Esophagus muscularis mucosa (tissue), 4 donors: ENCODE data around the gene DCX.

Experiments
- CTCF ChIP-seq, 3 experiments: fragments of 200-600 bp in 2 of 3; fragments of 450-650 bp in 1 of 3; sonication (generic) in 2 of 3; IDR thresholded peaks; one replicate each; pipeline ENCODE4 v1.5.1; 2017 to 2019; ENCODE audit warnings: antibody characterized with exemption in 3 of 3, mild to moderate bottlenecking in 2 of 3, moderate library complexity in 1 of 3
- EP300 ChIP-seq: sonication (generic); formaldehyde crosslinking; IDR thresholded peaks from one replicate; pipeline ENCODE4 v1.6.1; 2017; ENCODE audit warnings: antibody characterized with exemption
- POLR2A ChIP-seq: fragments of 450-650 bp; IDR thresholded peaks from one replicate; pipeline ENCODE4 v1.6.1; 2017; ENCODE audit warnings: antibody characterized with exemption, moderate library complexity, mild to moderate bottlenecking, low read depth
- POLR2AphosphoS5 ChIP-seq, 2 donors: sonication (generic); formaldehyde crosslinking; IDR thresholded peaks; one replicate each; pipeline ENCODE4 v1.6.1; 2017; ENCODE audit warnings: antibody characterized with exemption in 2 of 2

- TF ChIP-seq CTCF (IDR thresholded peaks at IDR 0.05) (no peak), POLR2A (no peak), EP300 (no peak), POLR2AphosphoS5 (IDR thresholded peaks at IDR 0.05) (no peak)
Measured at GRCh38 chrX:111257733-111258132, 154.3 kb downstream of the DCX start.
